K562 (cell line): ENCODE measurements around the gene CLCN6. TPM values are rescaled to one million over a fixed set of nuclear protein-coding genes. Genes with fewer than 3 reads are reported as not detected.

ENCODE experiments used
- ATF4 ChIP-seq: fragments of 450-650 bp; formaldehyde crosslinking; IDR thresholded peaks from 2 replicates; pipeline ENCODE4 v1.4.0; 2022; ENCODE audit warnings: mild to moderate bottlenecking, moderate library complexity
- CHD2 ChIP-seq: IDR thresholded peaks from 2 replicates; pipeline ENCODE4 v1.6.1; 2011; ENCODE audit warnings: low read depth, low read length
- E2F8 ChIP-seq: fragments of 450-650 bp; IDR thresholded peaks from 2 replicates; pipeline ENCODE4 v1.7.1; 2018; ENCODE audit warnings: mild to moderate bottlenecking, low read depth; ENCODE audit not compliant: partially characterized antibody
- HDAC2 ChIP-seq: fragments of 450-650 bp; IDR thresholded peaks from 2 replicates; pipeline ENCODE4 v1.6.1; 2016; ENCODE audit warnings: mild to moderate bottlenecking
- KDM4B ChIP-seq, 2 experiments: fragments of 450-650 bp in 1 of 2; sonication (generic) in 1 of 2; IDR thresholded peaks; 2 replicates each; pipeline ENCODE4 v1.6.1; 2016 to 2017; ENCODE audit warnings: borderline replicate concordance in 2 of 2, antibody characterized with exemption in 1 of 2, low read depth in 1 of 2, mild to moderate bottlenecking in 1 of 2
- MAZ ChIP-seq, 2 experiments: fragments of 450-650 bp in 1 of 2; sonication (generic) in 1 of 2; formaldehyde crosslinking; IDR thresholded peaks in 1 of 2; conservative IDR thresholded peaks in 1 of 2; 2 replicates each; pipeline versions ENCODE4 v1.4.0 to v1.5.0; 2020; ENCODE audit warnings: mild to moderate bottlenecking in 1 of 2, missing genetic modification reagents in 1 of 2
- NR4A1 ChIP-seq, 2 experiments: fragments of 250-450 bp in 1 of 2; fragments of 450-650 bp in 1 of 2; sonication (Bioruptor Pico) in 1 of 2; IDR thresholded peaks; 2 replicates each; pipeline versions ENCODE4 v1.4.0 to v1.6.1; 2016 to 2020; ENCODE audit warnings: mild to moderate bottlenecking in 2 of 2, missing compliant biosample characterization in 1 of 2, missing genetic modification characterization in 1 of 2, moderate library complexity in 1 of 2
- PCBP1 ChIP-seq: fragments of 200-400 bp; formaldehyde crosslinking; IDR thresholded peaks from 2 replicates; pipeline ENCODE4 v1.6.1; 2018; ENCODE audit warnings: mild to moderate bottlenecking, low read depth, low read length; ENCODE audit not compliant: poor library complexity, severe bottlenecking
- PHF8 ChIP-seq: fragments of 200-600 bp; sonication (generic); IDR thresholded peaks from 2 replicates; pipeline ENCODE4 v1.6.1; 2012; ENCODE audit warnings: mixed run types, mild to moderate bottlenecking, inconsistent platforms, low read length, moderate library complexity, borderline replicate concordance
- PKNOX1 ChIP-seq: fragments of 450-650 bp; IDR thresholded peaks from 2 replicates; pipeline ENCODE4 v1.6.1; 2016
- POLR2H ChIP-seq: IDR thresholded peaks from 2 replicates; pipeline ENCODE4 v1.6.1; 2016; ENCODE audit warnings: missing genetic modification characterization, low read depth, mild to moderate bottlenecking, control low read depth, missing compliant biosample characterization, moderate library complexity
- SPI1 ChIP-seq: IDR thresholded peaks from 2 replicates; pipeline ENCODE4 v1.6.1; 2011; ENCODE audit warnings: low read depth, low read length, control low read depth, borderline replicate concordance
- THAP7 ChIP-seq: fragments of 250-450 bp; sonication (Bioruptor Pico); IDR thresholded peaks from 2 replicates; pipeline ENCODE4 v1.5.0; 2021
- ZNF583 ChIP-seq: fragments of 250-450 bp; sonication (Bioruptor Pico); IDR thresholded peaks from 2 replicates; pipeline ENCODE4 v1.4.0; 2020
- ZNF639 ChIP-seq, 2 experiments: fragments of 200-800 bp in 1 of 2; sonication (Bioruptor generic) in 1 of 2; sonication (generic) in 1 of 2; formaldehyde crosslinking in 1 of 2; IDR thresholded peaks in 1 of 2; conservative IDR thresholded peaks in 1 of 2; 2 replicates each; pipeline versions ENCODE4 v1.5.0 to v1.6.1; 2016 to 2020; ENCODE audit warnings: missing compliant biosample characterization in 1 of 2, missing genetic modification characterization in 1 of 2, missing genetic modification reagents in 1 of 2
- ZNF75A ChIP-seq: fragments of 450-650 bp; formaldehyde crosslinking; IDR thresholded peaks from 2 replicates; pipeline ENCODE4 v1.4.0; 2020; ENCODE audit warnings: mild to moderate bottlenecking
- ZNF766 ChIP-seq: fragments of 200-800 bp; sonication (Bioruptor generic); conservative IDR thresholded peaks from 2 replicates; pipeline ENCODE4 v1.6.1; 2016; ENCODE audit warnings: missing genetic modification characterization, missing compliant biosample characterization
- polyA plus RNA-seq, 8 experiments: library from polyadenylated mRNA; depleted of rRNA in 4 of 8; stranded (reverse) in 5 of 8; unstranded in 3 of 8; fragments of >200 nt; fragmentation: Nextera tagmentation in 2 of 8; fragmentation: Illumina TruSeq in 1 of 8; extraction: Ambion mirVana in 2 of 8; extraction: Trizol in 1 of 8; gene quantifications; 2 replicates each; pipeline versions ENCODE4 v1.2.1 to v1.2.3, GENCODE V29; 2011 to 2014; ENCODE audit warnings: inconsistent platforms in 1 of 8, missing spikeins in 1 of 8
- total RNA-seq, 7 experiments: library from RNA; depleted of rRNA in 6 of 7; stranded (reverse); fragments of >200 nt in 6 of 7; fragmentation: Illumina TruSeq in 2 of 7; extraction: Trizol in 2 of 7; gene quantifications; 2 replicates each; pipeline versions ENCODE4 v1.2.1 to v1.2.3, GENCODE V29; 2011 to 2021; ENCODE audit warnings: low replicate concordance in 1 of 7
- TF ChIP-seq, protein P1 (sequence below): fragments of 450-650 bp; formaldehyde crosslinking; IDR thresholded peaks from 2 replicates; pipeline ENCODE4 v1.4.0; 2020; ENCODE audit warnings: mild to moderate bottlenecking, moderate library complexity

Gene CLCN6
- total and polyA plus RNA-seq, 9 of the 15 experiments (the other 6 are each of a cell fraction or from before 2014, with no cell fraction given), result 2.0 to 21.8 (median 13.6) TPM

DNA sequence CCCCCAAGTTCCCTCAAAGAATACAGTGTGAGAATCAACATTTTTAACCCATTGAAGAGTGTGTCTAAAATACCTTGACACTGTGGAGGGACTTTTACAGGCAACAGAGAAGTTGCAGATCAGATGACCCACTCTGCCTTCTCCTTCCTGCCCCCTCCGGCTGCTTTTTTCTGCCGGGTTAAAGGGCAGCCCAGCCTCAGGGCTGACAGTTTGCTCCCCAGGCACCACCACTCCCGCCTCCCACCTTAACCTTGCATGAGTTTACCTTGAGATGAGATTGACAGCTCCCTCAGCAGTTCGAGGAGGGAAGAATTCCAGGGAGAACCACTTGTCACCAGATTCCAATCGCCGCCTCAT is 3.4 kb upstream of the CLCN6 start (continued):
- 0 out of 2 replicates have a peak, but pooled peaks have one; percentile 12 for TF ChIP-seq PHF8
- TF ChIP-seq, protein P1, sequence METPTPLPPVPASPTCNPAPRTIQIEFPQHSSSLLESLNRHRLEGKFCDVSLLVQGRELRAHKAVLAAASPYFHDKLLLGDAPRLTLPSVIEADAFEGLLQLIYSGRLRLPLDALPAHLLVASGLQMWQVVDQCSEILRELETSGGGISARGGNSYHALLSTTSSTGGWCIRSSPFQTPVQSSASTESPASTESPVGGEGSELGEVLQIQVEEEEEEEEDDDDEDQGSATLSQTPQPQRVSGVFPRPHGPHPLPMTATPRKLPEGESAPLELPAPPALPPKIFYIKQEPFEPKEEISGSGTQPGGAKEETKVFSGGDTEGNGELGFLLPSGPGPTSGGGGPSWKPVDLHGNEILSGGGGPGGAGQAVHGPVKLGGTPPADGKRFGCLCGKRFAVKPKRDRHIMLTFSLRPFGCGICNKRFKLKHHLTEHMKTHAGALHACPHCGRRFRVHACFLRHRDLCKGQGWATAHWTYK (CRISPR knock-in tag), result peak; percentile 47; the same call in 1 of the 2 replicates
- no peak for TF ChIP-seq POLR2H (tag)
- TF ChIP-seq ZNF639 (CRISPR knock-in tag; conservative IDR thresholded peaks at IDR 0.05 in 1 of 2, IDR thresholded peaks at IDR 0.05 in 1 of 2), result peak in 1 of 2 experiments; percentile 66; a peak in 1 of 4 replicates
- TF ChIP-seq PKNOX1, result peak; percentile 86
- TF ChIP-seq ZNF583, result no peak
- no peak for TF ChIP-seq KDM4B (IDR thresholded peaks at IDR 0.05; ENCODE audit: borderline replicate concordance in 2 of 2, low read depth in 1 of 2)
- TF ChIP-seq ZNF75A (CRISPR knock-in tag), result no peak
- no peak for TF ChIP-seq HDAC2
- peak; percentile 35 for TF ChIP-seq E2F8
- no peak for TF ChIP-seq PCBP1
- TF ChIP-seq ATF4, result peak; percentile 7; the same call in 1 of the 2 replicates
- TF ChIP-seq NR4A1 (CRISPR knock-in tag; IDR thresholded peaks at IDR 0.05), result no peak
- peak; percentile 39; the same call in 1 of the 2 replicates for TF ChIP-seq NR4A1 (tag; IDR thresholded peaks at IDR 0.05)
- 0 out of 2 replicates have a peak, but pooled peaks have one; percentile 11 for TF ChIP-seq THAP7
- peak in 1 of 2 experiments; percentile 72; a peak in 2 of 4 replicates for TF ChIP-seq MAZ (CRISPR knock-in tag; conservative IDR thresholded peaks at IDR 0.05 in 1 of 2, IDR thresholded peaks at IDR 0.05 in 1 of 2)
- TF ChIP-seq CHD2, result 0 out of 2 replicates have a peak, but pooled peaks have one; percentile 10
- 0 out of 2 replicates have a peak, but pooled peaks have one; percentile 24 for TF ChIP-seq SPI1
- TF ChIP-seq ZNF766, result peak; percentile 60; the same call in 1 of the 2 replicates
